Thyroid gland (tissue), 4 donors: ENCODE measurements around the gene TSPAN12.

ENCODE experiments used
- CTCF ChIP-seq, 6 experiments: fragments of 200-600 bp in 3 of 6; fragments of 450-650 bp in 3 of 6; sonication (generic) in 3 of 6; IDR thresholded peaks; one replicate each; pipeline ENCODE4 v1.5.1; 2016 to 2019; ENCODE audit warnings: antibody characterized with exemption in 6 of 6, mild to moderate bottlenecking in 2 of 6, inconsistent platforms in 1 of 6, moderate library complexity in 1 of 6
- POLR2A ChIP-seq, 2 donors: fragments of 450-650 bp; IDR thresholded peaks; one replicate each; pipeline ENCODE4 v1.6.1; 2017; ENCODE audit warnings: antibody characterized with exemption in 2 of 2, mild to moderate bottlenecking in 2 of 2, moderate library complexity in 1 of 2

DNA sequence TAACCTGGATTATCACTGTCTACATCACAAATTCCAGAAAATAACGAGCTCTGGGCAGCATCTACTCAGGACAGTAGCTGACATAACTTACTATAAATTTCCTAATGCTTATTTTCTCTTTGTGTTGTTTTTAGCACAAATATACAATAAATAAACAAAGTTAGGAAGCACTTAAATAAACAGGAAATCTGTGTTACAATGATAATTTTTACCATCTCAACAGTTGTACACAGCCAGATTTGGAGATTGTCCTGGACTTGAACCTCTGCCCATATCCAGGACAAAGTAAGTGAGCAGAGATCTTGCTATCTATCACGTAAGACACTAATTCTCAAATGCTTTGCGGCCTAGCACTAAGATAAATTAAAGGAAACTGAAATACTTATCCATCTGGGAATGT is 48.7 kb downstream of the TSPAN12 start:
- TF ChIP-seq CTCF (IDR thresholded peaks at IDR 0.05) = no peak
- TF ChIP-seq POLR2A (IDR thresholded peaks at IDR 0.05) = no peak
